Measurements from ENCODE around the gene GNAT1.

- TF ChIP-seq POLR2A (IDR thresholded peaks at IDR 0.05; ENCODE audit: low read depth, low read length) (peak; percentile 75), POLR2AphosphoS5 (IDR thresholded peaks at IDR 0.05; ENCODE audit: low read depth, low read length) (no peak)
These were observed 36.2 kb downstream of the GNAT1 start for GRCh38 chr3:50227390-50228183.
